Activated CD8-positive, alpha-beta memory T cell treated with anti-CD3 and anti-CD28 coated beads, Interleukin-2, amount 50 U/mL, for 24 hours (primary cell): ENCODE measurements around the gene ANTXR1.

ENCODE experiments used
- DNase-seq: peaks from one replicate; pipeline ENCODE4 v3.0.0-alpha.2; 2020; ENCODE audit errors: extremely low read depth

Gene ANTXR1

GRCh38 chr2:69279931-69280681 lies 267.1 kb downstream of the ANTXR1 start:
- DNase-seq = no peak

GRCh38 chr2:69280796-69281412 lies 267.9 kb downstream of the ANTXR1 start:
- no peak for DNase-seq

- no peak for DNase-seq
These were observed 272.5 kb downstream of the ANTXR1 start for GRCh38 chr2:69285379-69285894.

GRCh38 chr2:69287544-69287943 lies 274.6 kb downstream of the ANTXR1 start:
- no peak for DNase-seq

- DNase-seq = no peak
These were observed 275.4 kb downstream of the ANTXR1 start for GRCh38 chr2:69288429-69288828.

GRCh38 chr2:69291004-69291650 lies 278.1 kb downstream of the ANTXR1 start:
- no peak for DNase-seq

- no peak for DNase-seq
These were observed 278.7 kb downstream of the ANTXR1 start for GRCh38 chr2:69291721-69292120.

- DNase-seq = no peak
These were observed 279.3 kb downstream of the ANTXR1 start for GRCh38 chr2:69292256-69292655.

- no peak for DNase-seq
These were observed 283.4 kb downstream of the ANTXR1 start for GRCh38 chr2:69296421-69296820.

GRCh38 chr2:69297216-69297615 lies 284.2 kb downstream of the ANTXR1 start:
- no peak for DNase-seq

GRCh38 chr2:69298261-69298660 lies 285.3 kb downstream of the ANTXR1 start:
- DNase-seq = no peak

- no peak for DNase-seq
These were observed 285.9 kb downstream of the ANTXR1 start for GRCh38 chr2:69298862-69299261.
